HEK293T (cell line): ENCODE measurements around the gene TMBIM1.

ENCODE experiments used
- ARNT ChIP-seq: fragments of 450-650 bp; IDR thresholded peaks from 2 replicates; pipeline ENCODE4 v1.6.1; 2017; ENCODE audit warnings: mild to moderate bottlenecking
- CTBP1 ChIP-seq: fragments of 450-650 bp; IDR thresholded peaks from 2 replicates; pipeline ENCODE4 v1.6.1; 2016; ENCODE audit warnings: borderline replicate concordance
- ELF4 ChIP-seq: fragments of 450-650 bp; IDR thresholded peaks from 2 replicates; pipeline ENCODE4 v1.6.1; 2017; ENCODE audit warnings: antibody characterized with exemption
- FOXA1 ChIP-seq: fragments of 450-650 bp; IDR thresholded peaks from 2 replicates; pipeline ENCODE4 v1.6.1; 2016; ENCODE audit warnings: mild to moderate bottlenecking
- FOXM1 ChIP-seq: fragments of 450-650 bp; IDR thresholded peaks from 2 replicates; pipeline ENCODE4 v1.6.1; 2017; ENCODE audit warnings: mild to moderate bottlenecking, borderline replicate concordance
- HDGF ChIP-seq: fragments of 450-650 bp; IDR thresholded peaks from 2 replicates; pipeline ENCODE4 v1.6.1; 2017; ENCODE audit warnings: antibody characterized with exemption, borderline replicate concordance
- SP1 ChIP-seq: fragments of 450-650 bp; IDR thresholded peaks from 2 replicates; pipeline ENCODE4 v1.6.1; 2017
- SUZ12 ChIP-seq: fragments of 450-650 bp; IDR thresholded peaks from 2 replicates; pipeline ENCODE4 v1.6.1; 2016; ENCODE audit warnings: mild to moderate bottlenecking
- TARDBP ChIP-seq: fragments of 450-650 bp; IDR thresholded peaks from 2 replicates; pipeline ENCODE4 v1.6.1; 2016
- ZNF384 ChIP-seq: fragments of 450-650 bp; IDR thresholded peaks from 2 replicates; pipeline ENCODE4 v1.6.1; 2016
- TF ChIP-seq, protein P1 (sequence below): fragments of 450-650 bp; IDR thresholded peaks from 2 replicates; pipeline ENCODE4 v1.6.1; 2016

DNA sequence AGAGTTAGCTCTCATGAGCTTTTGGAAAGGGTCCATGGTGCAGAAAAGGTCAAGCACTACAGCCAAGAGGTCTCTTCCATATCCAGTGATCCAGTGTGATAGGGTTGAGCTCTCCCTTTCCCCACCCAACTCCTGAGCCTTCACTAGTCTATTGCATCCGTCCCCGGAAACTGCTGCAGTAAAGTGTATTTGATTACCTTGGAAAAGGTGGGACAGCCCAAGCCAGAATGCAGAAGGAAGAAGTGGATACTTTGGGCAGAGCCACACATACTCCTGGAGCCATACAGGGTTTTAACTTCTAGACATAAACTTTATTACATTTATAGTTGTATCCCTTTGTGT lies 18.4 kb downstream of the TMBIM1 start:
- TF ChIP-seq CTBP1 = no peak
- TF ChIP-seq HDGF = no peak
- no peak for TF ChIP-seq FOXM1
- no peak for TF ChIP-seq ELF4
- TF ChIP-seq ZNF384 = no peak
- TF ChIP-seq FOXA1 = no peak
- TF ChIP-seq SUZ12 = no peak
- TF ChIP-seq TARDBP = no peak
- TF ChIP-seq SP1 = no peak
- TF ChIP-seq ARNT = no peak
- TF ChIP-seq, protein P1, sequence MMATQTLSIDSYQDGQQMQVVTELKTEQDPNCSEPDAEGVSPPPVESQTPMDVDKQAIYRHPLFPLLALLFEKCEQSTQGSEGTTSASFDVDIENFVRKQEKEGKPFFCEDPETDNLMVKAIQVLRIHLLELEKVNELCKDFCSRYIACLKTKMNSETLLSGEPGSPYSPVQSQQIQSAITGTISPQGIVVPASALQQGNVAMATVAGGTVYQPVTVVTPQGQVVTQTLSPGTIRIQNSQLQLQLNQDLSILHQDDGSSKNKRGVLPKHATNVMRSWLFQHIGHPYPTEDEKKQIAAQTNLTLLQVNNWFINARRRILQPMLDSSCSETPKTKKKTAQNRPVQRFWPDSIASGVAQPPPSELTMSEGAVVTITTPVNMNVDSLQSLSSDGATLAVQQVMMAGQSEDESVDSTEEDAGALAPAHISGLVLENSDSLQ = no peak
